Tibial nerve (tissue), 4 donors: Measurements from ENCODE around the gene FLVCR1. TPM values are rescaled to one million over a fixed set of nuclear protein-coding genes. Genes with fewer than 3 reads are reported as not detected.

Experiments
- DNase-seq, 2 donors: peaks; one replicate each; pipeline ENCODE4 v3.0.0-alpha.2; 2019; ENCODE audit warnings: low spot score in 2 of 2
- H3K27ac ChIP-seq, 4 donors: fragments of 200-600 bp; sonication (generic) in 3 of 4; one replicate each; pipeline ENCODE4 v1.5.1; 2017 to 2019; ENCODE audit warnings: mild to moderate bottlenecking in 1 of 4
- H3K27me3 ChIP-seq, 2 donors: fragments of 200-600 bp; sonication (generic) in 1 of 2; one replicate each; pipeline versions ENCODE4 v1.5.1 to v1.6.0; 2017 to 2019
- H3K36me3 ChIP-seq, 3 donors: fragments of 200-600 bp; sonication (generic); one replicate each; pipeline ENCODE4 v1.5.1; 2018 to 2019
- H3K4me1 ChIP-seq, 4 donors: fragments of 200-600 bp; sonication (generic) in 3 of 4; one replicate each; pipeline ENCODE4 v1.5.1; 2017 to 2019
- H3K4me3 ChIP-seq, 4 donors: fragments of 200-600 bp; sonication (generic) in 3 of 4; one replicate each; pipeline ENCODE4 v1.5.1; 2017 to 2019; ENCODE audit warnings: mild to moderate bottlenecking in 1 of 4, moderate library complexity in 1 of 4
- H3K9me3 ChIP-seq, 4 donors: fragments of 200-600 bp; sonication (generic) in 3 of 4; one replicate each; pipeline ENCODE4 v1.5.1; 2017 to 2019
- EP300 ChIP-seq, 2 donors: sonication (generic); formaldehyde crosslinking; IDR thresholded peaks; one replicate each; pipeline ENCODE4 v1.6.1; 2017; ENCODE audit warnings: antibody characterized with exemption in 2 of 2, mild to moderate bottlenecking in 1 of 2
- POLR2A ChIP-seq, 2 donors: fragments of 450-650 bp; IDR thresholded peaks; one replicate each; pipeline ENCODE4 v1.6.1; 2017; ENCODE audit warnings: antibody characterized with exemption in 2 of 2, mild to moderate bottlenecking in 2 of 2, moderate library complexity in 2 of 2
- WGBS, 2 donors: methylation state at CpG; one replicate each; pipeline ENCODE4 v1.1.5; 2018; 5-methylcytosine and 5-hydroxymethylcytosine counted together
- total RNA-seq, 4 donors: library from RNA; depleted of rRNA; stranded (reverse); fragments of >200 nt; gene quantifications; one replicate each; pipeline ENCODE4 v1.1.0, GENCODE V29; 2016
- TF ChIP-seq, protein P1 (sequence below), 5 experiments: fragments of 200-600 bp in 3 of 5; fragments of 450-650 bp in 2 of 5; sonication (generic) in 3 of 5; IDR thresholded peaks; one replicate each; pipeline ENCODE4 v1.5.1; 2016 to 2019; ENCODE audit warnings: antibody characterized with exemption in 5 of 5, mild to moderate bottlenecking in 3 of 5, moderate library complexity in 2 of 5

FLVCR1 gene
- total RNA-seq, 4 donors from 2014 or later, result 3.7 to 29.4 (median 14.0) TPM

DNA sequence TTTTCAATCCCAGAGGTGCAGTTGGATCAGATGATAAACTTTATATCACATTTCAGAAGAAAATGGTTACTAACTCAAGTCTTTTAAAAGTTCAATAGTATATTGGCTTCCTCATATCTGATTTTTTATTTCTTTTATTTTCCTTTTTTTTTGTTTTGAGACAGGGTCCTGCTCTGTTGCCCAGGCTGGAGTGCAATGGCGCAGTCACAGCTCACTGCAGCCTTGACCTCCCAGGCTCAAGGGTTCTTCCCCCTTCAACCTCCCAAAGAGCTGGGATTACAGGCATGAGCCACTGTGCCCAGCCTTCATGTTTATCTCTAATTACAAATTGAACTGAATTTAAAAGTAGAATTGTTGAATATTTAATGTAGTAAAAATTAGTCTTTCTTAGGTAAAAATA lies 13.9 kb downstream of the FLVCR1 start:
- H3K27ac ChIP-seq, result no peak overlapping the region
- no peaks in the 10 kb centered on the region for H3K4me1 ChIP-seq
- peaks cover 0 to 59% (median 0%) of the 10 kb centered on the region in 3 donors for H3K36me3 ChIP-seq
- no peak for DNase-seq
- 6 to 100% methylated on average over 1 of the region's 1 CpG for WGBS, 2 donors
- TF ChIP-seq POLR2A (IDR thresholded peaks at IDR 0.05), result no peak
- no peak for TF ChIP-seq EP300 (IDR thresholded peaks at IDR 0.05)
- TF ChIP-seq, protein P1, sequence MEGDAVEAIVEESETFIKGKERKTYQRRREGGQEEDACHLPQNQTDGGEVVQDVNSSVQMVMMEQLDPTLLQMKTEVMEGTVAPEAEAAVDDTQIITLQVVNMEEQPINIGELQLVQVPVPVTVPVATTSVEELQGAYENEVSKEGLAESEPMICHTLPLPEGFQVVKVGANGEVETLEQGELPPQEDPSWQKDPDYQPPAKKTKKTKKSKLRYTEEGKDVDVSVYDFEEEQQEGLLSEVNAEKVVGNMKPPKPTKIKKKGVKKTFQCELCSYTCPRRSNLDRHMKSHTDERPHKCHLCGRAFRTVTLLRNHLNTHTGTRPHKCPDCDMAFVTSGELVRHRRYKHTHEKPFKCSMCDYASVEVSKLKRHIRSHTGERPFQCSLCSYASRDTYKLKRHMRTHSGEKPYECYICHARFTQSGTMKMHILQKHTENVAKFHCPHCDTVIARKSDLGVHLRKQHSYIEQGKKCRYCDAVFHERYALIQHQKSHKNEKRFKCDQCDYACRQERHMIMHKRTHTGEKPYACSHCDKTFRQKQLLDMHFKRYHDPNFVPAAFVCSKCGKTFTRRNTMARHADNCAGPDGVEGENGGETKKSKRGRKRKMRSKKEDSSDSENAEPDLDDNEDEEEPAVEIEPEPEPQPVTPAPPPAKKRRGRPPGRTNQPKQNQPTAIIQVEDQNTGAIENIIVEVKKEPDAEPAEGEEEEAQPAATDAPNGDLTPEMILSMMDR (IDR thresholded peaks at IDR 0.05), result no peak
- H3K4me3 ChIP-seq, result no peak overlapping the region
- H3K9me3 ChIP-seq, result no peaks in the 10 kb centered on the region
- no peaks in the 10 kb centered on the region for H3K27me3 ChIP-seq

DNA sequence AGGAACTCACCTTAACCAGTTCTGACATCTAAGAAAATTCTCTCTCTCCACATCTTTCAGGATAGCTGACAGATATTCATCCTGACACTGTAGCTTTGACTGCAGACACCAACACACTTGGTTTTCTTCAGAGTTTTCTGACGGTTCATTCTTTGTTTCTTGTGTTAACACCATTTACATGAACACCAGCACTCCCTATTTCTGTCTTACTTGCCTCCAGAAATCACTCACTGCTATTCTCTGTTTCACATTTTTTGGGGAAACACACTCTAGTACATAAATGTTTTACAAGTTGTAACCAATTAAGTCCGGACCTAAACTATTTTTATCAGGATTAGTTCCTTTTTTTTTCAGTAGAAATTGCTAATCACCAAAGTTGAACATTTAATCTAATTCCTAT lies 15.4 kb downstream of the FLVCR1 start:
- no peak overlapping the region for H3K27ac ChIP-seq
- no peak overlapping the region for H3K4me3 ChIP-seq
- no peak for DNase-seq
- no peak for TF ChIP-seq EP300 (IDR thresholded peaks at IDR 0.05)
- TF ChIP-seq, protein P1 (IDR thresholded peaks at IDR 0.05), result no peak
- WGBS, 2 donors, result 73 to 77% methylated on average over 2 of the region's 2 CpGs
- H3K9me3 ChIP-seq, result no peaks in the 10 kb centered on the region
- H3K4me1 ChIP-seq, result no peaks in the 10 kb centered on the region
- H3K27me3 ChIP-seq, result no peaks in the 10 kb centered on the region
- peaks cover 0 to 53% (median 0%) of the 10 kb centered on the region in 3 donors for H3K36me3 ChIP-seq

DNA sequence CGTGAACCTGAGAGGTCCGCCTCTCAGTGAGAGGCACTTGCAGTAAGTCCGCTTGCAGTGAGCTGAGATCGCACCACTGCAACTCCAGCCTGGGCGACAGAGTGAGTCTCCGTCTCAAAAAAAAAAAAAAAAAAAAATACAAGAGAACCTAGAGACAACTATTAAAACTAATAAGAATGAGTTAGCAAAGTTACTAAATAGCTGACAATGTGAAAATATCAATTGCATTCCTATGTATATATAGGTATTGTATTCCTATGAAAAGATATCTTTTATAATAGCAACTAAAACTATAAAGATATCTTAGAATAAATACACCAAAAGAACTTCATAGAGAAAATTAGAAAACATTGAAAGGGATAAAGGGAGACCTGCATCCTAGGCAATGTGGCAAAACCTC lies 20.3 kb downstream of the FLVCR1 start:
- Histone ChIP-seq H3K27ac (no peak overlapping the region), H3K4me3 (no peak overlapping the region), H3K4me1 (no peaks in the 10 kb centered on the region), H3K36me3 (peaks cover 0 to 50% (median 0%) of the 10 kb centered on the region in 3 donors), H3K27me3 (no peaks in the 10 kb centered on the region), H3K9me3 (no peaks in the 10 kb centered on the region)
- 96 to 99% methylated on average over 6 of the region's 6 CpGs for WGBS, 2 donors
- DNase-seq, result no peak
- TF ChIP-seq POLR2A (IDR thresholded peaks at IDR 0.05) (no peak), EP300 (IDR thresholded peaks at IDR 0.05) (no peak)
- TF ChIP-seq, protein P1 (IDR thresholded peaks at IDR 0.05), result no peak

DNA sequence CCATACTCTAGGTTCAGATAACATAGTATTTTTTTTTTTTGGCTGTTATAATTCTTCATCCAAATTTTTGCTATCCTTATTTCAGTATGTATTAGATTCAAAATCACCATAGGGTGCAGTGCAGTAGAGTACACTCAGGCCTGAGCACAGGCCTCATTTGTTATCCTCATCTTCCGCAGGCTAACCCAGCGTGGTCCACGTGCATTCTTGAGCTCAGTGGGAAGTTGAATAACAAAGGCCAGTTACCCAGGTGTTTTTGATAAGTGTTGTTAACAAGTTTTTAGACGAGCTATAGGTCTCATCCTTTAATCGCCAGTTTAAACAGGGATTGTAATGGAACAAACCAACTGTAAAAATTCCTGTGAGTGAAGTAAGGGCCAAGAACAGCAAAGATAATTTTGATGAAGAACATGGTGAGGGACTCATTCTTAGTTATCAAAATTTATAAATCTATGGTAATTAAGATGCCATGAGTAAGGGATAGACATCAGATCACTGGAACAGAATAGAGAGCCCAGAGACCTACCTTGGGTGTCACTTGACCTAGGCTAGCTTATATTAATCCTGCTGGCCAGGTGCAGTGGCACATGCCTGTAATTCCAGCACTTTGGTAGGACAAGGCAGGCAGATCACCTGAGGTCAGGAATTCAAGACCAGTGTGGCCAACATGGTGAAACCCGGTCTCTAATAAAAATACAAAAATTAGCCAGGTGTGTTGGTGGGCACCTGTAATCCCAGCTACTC lies 22.0 kb downstream of the FLVCR1 start:
- 72 to 81% methylated on average over 6 of the region's 6 CpGs for WGBS, 2 donors
- H3K4me3 ChIP-seq, result no peak overlapping the region

GRCh38 chr1:212884592-212884991 lies 26.5 kb downstream of the FLVCR1 start:
- H3K4me1 ChIP-seq, result no peaks in the 10 kb centered on the region
- 75 to 84% methylated on average over 4 of the region's 4 CpGs for WGBS, 2 donors
- H3K27ac ChIP-seq, result no peak overlapping the region
- peaks cover 0 to 72% (median 6%) of the 10 kb centered on the region in 3 donors for H3K36me3 ChIP-seq
- DNase-seq, result no peak
- no peaks in the 10 kb centered on the region for H3K27me3 ChIP-seq
- H3K4me3 ChIP-seq, result no peak overlapping the region
- H3K9me3 ChIP-seq, result no peaks in the 10 kb centered on the region
- TF ChIP-seq, protein P1 (IDR thresholded peaks at IDR 0.05), result no peak
- TF ChIP-seq POLR2A (IDR thresholded peaks at IDR 0.05) (no peak), EP300 (IDR thresholded peaks at IDR 0.05) (no peak)

More for the DNA sequence above, 22.0 kb downstream of the FLVCR1 start:
- H3K27me3 ChIP-seq, result no peaks in the 10 kb centered on the region
- TF ChIP-seq EP300 (IDR thresholded peaks at IDR 0.05), result no peak
- no peak for TF ChIP-seq POLR2A (IDR thresholded peaks at IDR 0.05)
- TF ChIP-seq, protein P1 (IDR thresholded peaks at IDR 0.05), result no peak
- H3K9me3 ChIP-seq, result no peaks in the 10 kb centered on the region
- H3K27ac ChIP-seq, result no peak overlapping the region
- H3K36me3 ChIP-seq, result peaks cover 0 to 53% (median 2%) of the 10 kb centered on the region in 3 donors
- no peak for DNase-seq
- H3K4me1 ChIP-seq, result no peaks in the 10 kb centered on the region
